Cardiac muscle cell (in vitro differentiated cells and primary cell): Measurements from ENCODE around the gene ENOX1. TPM values are rescaled to one million over a fixed set of nuclear protein-coding genes. Genes with fewer than 3 reads are reported as not detected.

Experiments used
- DNase-seq, 2 donors: peaks; one replicate each; pipeline versions ENCODE4 v3.0.0 to v3.0.0-alpha.2; 2010 to 2017; ENCODE audit warnings: low read depth in 1 of 2, low spot score in 1 of 2
- H3K27ac ChIP-seq: fragments of 200-600 bp; sonication (generic); 2 replicates; pipeline ENCODE4 v1.5.1; 2016
- H3K27me3 ChIP-seq: fragments of 200-600 bp; sonication (generic); 2 replicates; pipeline ENCODE4 v1.6.0; 2016; ENCODE audit warnings: control low read depth
- H3K36me3 ChIP-seq: fragments of 200-600 bp; sonication (generic); 2 replicates; pipeline ENCODE4 v1.5.1; 2016; ENCODE audit warnings: control low read depth
- H3K4me1 ChIP-seq: fragments of 200-600 bp; sonication (generic); 2 replicates; pipeline ENCODE4 v1.8.1; 2017; ENCODE audit warnings: low read depth, mild to moderate bottlenecking, mixed run types
- H3K4me3 ChIP-seq: fragments of 200-600 bp; sonication (generic); 2 replicates; pipeline ENCODE4 v1.5.1; 2016; ENCODE audit warnings: mild to moderate bottlenecking
- H3K9me3 ChIP-seq: fragments of 200-600 bp; sonication (generic); 2 replicates; pipeline ENCODE4 v1.5.1; 2017; ENCODE audit warnings: low read depth, mild to moderate bottlenecking, control low read depth
- polyA plus RNA-seq: library from polyadenylated mRNA; unstranded; fragments of >200 nt; fragmentation: Nextera tagmentation; extraction: Ambion mirVana; gene quantifications from 2 replicates; pipeline ENCODE4 v1.2.1, GENCODE V29; 2016
- total RNA-seq: library from RNA; depleted of rRNA; stranded (reverse); fragments of >200 nt; gene quantifications from 2 replicates; pipeline ENCODE4 v1.2.3, GENCODE V29; 2016
- TF ChIP-seq, protein P1 (sequence below): IDR thresholded peaks from 2 replicates; pipeline ENCODE4 v1.5.1; 2012; ENCODE audit warnings: low read depth, mild to moderate bottlenecking, low read length

ENOX1 gene
- total and polyA plus RNA-seq, 2 experiments from 2014 or later, result 2.0 to 5.1 TPM

- DNase-seq, result no peak
- TF ChIP-seq, protein P1, sequence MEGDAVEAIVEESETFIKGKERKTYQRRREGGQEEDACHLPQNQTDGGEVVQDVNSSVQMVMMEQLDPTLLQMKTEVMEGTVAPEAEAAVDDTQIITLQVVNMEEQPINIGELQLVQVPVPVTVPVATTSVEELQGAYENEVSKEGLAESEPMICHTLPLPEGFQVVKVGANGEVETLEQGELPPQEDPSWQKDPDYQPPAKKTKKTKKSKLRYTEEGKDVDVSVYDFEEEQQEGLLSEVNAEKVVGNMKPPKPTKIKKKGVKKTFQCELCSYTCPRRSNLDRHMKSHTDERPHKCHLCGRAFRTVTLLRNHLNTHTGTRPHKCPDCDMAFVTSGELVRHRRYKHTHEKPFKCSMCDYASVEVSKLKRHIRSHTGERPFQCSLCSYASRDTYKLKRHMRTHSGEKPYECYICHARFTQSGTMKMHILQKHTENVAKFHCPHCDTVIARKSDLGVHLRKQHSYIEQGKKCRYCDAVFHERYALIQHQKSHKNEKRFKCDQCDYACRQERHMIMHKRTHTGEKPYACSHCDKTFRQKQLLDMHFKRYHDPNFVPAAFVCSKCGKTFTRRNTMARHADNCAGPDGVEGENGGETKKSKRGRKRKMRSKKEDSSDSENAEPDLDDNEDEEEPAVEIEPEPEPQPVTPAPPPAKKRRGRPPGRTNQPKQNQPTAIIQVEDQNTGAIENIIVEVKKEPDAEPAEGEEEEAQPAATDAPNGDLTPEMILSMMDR, result no peak
- peaks cover 27% of the 10 kb centered on the region for H3K4me1 ChIP-seq
These were observed 481.4 kb downstream of the ENOX1 start for GRCh38 chr13:43305416-43305815.

GRCh38 chr13:43304945-43305344, 481.8 kb downstream of the ENOX1 start:
- Histone ChIP-seq H3K27me3 (no peaks in the 10 kb centered on the region), H3K36me3 (no peaks in the 10 kb centered on the region), H3K9me3 (no peaks in the 10 kb centered on the region), H3K4me3 (no peak overlapping the region), H3K27ac (no peak overlapping the region), H3K4me1 (peaks cover 27% of the 10 kb centered on the region)
- DNase-seq, result no peak
- TF ChIP-seq, protein P1, result no peak

More at GRCh38 chr13:43305416-43305815, 481.4 kb downstream of the ENOX1 start:
- Histone ChIP-seq H3K36me3 (no peaks in the 10 kb centered on the region), H3K9me3 (no peaks in the 10 kb centered on the region), H3K27ac (no peak overlapping the region), H3K4me3 (no peak overlapping the region), H3K27me3 (no peaks in the 10 kb centered on the region)

GRCh38 chr13:43304449-43304848, 482.3 kb downstream of the ENOX1 start:
- Histone ChIP-seq H3K36me3 (no peaks in the 10 kb centered on the region), H3K27ac (no peak overlapping the region), H3K4me3 (no peak overlapping the region), H3K9me3 (no peaks in the 10 kb centered on the region), H3K27me3 (no peaks in the 10 kb centered on the region), H3K4me1 (peaks cover 27% of the 10 kb centered on the region)
- TF ChIP-seq, protein P1, result no peak
- DNase-seq, result no peak

DNA sequence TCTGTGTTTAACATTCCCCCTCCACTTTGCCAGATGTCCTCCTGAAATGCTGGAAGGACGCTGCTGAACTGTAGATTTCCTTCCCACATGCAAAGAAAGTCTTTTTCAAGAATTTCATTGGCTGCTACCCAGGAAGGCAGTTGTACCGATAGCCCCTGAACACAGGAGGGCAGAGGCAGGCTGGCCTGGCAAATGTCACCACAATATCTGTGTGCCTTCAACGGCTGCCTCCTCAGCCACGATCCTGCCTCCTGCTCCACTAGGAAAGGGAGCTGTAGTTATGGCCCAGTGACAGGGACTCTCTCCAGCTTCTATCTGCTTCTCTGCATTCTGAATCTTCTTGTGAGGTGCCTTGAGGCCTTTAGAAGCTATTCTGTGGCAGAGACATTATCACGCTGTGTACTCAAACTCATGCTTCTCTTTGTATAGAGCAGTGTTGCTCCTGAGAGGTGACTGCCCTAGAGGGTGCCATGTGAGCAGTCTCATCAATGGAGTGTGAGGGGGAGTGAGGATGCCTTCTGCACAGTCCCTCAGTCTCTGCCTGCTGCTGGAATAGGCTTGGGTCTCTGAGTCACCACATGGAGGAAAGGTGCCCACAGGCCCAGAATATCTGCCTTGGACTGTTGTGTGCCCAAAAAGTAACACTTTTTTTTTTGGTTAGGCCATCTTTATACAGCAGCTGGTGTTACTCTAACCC, 483.6 kb downstream of the ENOX1 start:
- Histone ChIP-seq H3K27ac (peak overlapping the region; percentile 53), H3K27me3 (no peaks in the 10 kb centered on the region), H3K9me3 (no peaks in the 10 kb centered on the region), H3K36me3 (no peaks in the 10 kb centered on the region), H3K4me1 (peaks cover 25% of the 10 kb centered on the region), H3K4me3 (no peak overlapping the region)
- TF ChIP-seq, protein P1, result peak; percentile 64
- peak; percentile 83 to 93 for DNase-seq

DNA sequence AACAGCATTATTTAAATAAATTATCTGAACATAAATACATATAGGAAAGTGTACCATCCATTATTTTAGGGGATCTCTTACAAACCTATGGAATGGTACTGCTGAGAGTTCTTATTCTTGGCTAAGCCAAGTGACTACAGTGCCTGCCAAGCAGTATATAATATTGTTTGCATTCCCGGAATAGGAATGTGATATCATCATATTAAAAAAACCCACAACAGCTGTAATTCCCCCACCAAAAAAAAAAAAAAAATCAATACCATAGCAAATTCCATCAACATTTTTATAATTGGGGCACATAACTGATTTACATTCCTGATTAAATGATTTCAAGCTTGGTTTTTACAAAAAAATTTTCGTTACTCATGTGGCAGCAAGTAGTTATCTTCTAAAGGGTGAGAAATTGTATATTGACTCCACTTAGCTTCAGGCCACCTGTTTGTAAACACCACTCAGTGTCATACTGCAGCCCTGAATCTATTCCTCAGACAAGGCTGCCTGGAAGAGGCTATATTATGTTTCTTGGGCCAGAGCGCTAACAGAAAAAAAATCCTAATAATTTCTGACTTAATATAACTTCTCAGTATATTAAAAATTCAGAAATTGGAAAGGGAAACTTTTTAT, 485.3 kb downstream of the ENOX1 start:
- Histone ChIP-seq H3K4me3 (no peak overlapping the region), H3K27ac (no peak overlapping the region), H3K27me3 (no peaks in the 10 kb centered on the region), H3K36me3 (no peaks in the 10 kb centered on the region), H3K4me1 (peaks cover 19% of the 10 kb centered on the region), H3K9me3 (no peaks in the 10 kb centered on the region)
- TF ChIP-seq, protein P1, result no peak
- no peak for DNase-seq
